Sigmoid colon (tissue), 4 donors: ENCODE data around the gene CDKN1C.

Experiments
- EP300 ChIP-seq, 4 donors: sonication (generic); formaldehyde crosslinking; IDR thresholded peaks; one replicate each; pipeline ENCODE4 v1.6.1; 2017; ENCODE audit warnings: antibody characterized with exemption in 4 of 4
- POLR2A ChIP-seq, 2 donors: fragments of 450-650 bp; IDR thresholded peaks; one replicate each; pipeline ENCODE4 v1.6.1; 2016; ENCODE audit warnings: antibody characterized with exemption in 2 of 2, mild to moderate bottlenecking in 2 of 2, moderate library complexity in 2 of 2
- POLR2AphosphoS5 ChIP-seq, 4 donors: sonication (generic); formaldehyde crosslinking; IDR thresholded peaks; one replicate each; pipeline ENCODE4 v1.6.1; 2017; ENCODE audit warnings: antibody characterized with exemption in 4 of 4
- TF ChIP-seq, protein P1 (sequence below), 4 experiments: fragments of 450-650 bp in 3 of 4; fragments of 200-600 bp in 1 of 4; IDR thresholded peaks; one replicate each; pipeline ENCODE4 v1.5.1; 2016 to 2019; ENCODE audit warnings: antibody characterized with exemption in 4 of 4, mild to moderate bottlenecking in 3 of 4, moderate library complexity in 2 of 4

- TF ChIP-seq POLR2AphosphoS5 (IDR thresholded peaks at IDR 0.05) (no peak), POLR2A (IDR thresholded peaks at IDR 0.05) (no peak), EP300 (IDR thresholded peaks at IDR 0.05) (no peak)
- TF ChIP-seq, protein P1, sequence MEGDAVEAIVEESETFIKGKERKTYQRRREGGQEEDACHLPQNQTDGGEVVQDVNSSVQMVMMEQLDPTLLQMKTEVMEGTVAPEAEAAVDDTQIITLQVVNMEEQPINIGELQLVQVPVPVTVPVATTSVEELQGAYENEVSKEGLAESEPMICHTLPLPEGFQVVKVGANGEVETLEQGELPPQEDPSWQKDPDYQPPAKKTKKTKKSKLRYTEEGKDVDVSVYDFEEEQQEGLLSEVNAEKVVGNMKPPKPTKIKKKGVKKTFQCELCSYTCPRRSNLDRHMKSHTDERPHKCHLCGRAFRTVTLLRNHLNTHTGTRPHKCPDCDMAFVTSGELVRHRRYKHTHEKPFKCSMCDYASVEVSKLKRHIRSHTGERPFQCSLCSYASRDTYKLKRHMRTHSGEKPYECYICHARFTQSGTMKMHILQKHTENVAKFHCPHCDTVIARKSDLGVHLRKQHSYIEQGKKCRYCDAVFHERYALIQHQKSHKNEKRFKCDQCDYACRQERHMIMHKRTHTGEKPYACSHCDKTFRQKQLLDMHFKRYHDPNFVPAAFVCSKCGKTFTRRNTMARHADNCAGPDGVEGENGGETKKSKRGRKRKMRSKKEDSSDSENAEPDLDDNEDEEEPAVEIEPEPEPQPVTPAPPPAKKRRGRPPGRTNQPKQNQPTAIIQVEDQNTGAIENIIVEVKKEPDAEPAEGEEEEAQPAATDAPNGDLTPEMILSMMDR (IDR thresholded peaks at IDR 0.05), result no peak
Observed at GRCh38 chr11:2931420-2931746, 45.8 kb upstream of the CDKN1C start.
